LoVo (cell line): ENCODE data around the gene RFC1.
"Not testable (repeated sequence)": the region's sequence is repeated elsewhere in the genome, so short reads cannot be mapped to it uniquely, and the experiment has no call there.

Experiments
- DNase-seq: peaks from one replicate; pipeline ENCODE4 v3.0.0-alpha.2; 2016; ENCODE audit warnings: low spot score

RFC1 gene

GRCh38 chr4:39305912-39306677 is 60.1 kb downstream of the RFC1 start:
- DNase-seq = no peak

- no peak for DNase-seq
Observed at GRCh38 chr4:39304651-39305050, 61.5 kb downstream of the RFC1 start.

- no peak for DNase-seq
Observed at GRCh38 chr4:39303871-39304270, 62.3 kb downstream of the RFC1 start.

GRCh38 chr4:39302901-39303300 is 63.3 kb downstream of the RFC1 start:
- DNase-seq = no peak

GRCh38 chr4:39295784-39296183 is 70.4 kb downstream of the RFC1 start:
- no peak for DNase-seq

GRCh38 chr4:39292433-39292832 is 73.7 kb downstream of the RFC1 start:
- not testable (repeated sequence) for DNase-seq

GRCh38 chr4:39291686-39292085 is 74.5 kb downstream of the RFC1 start:
- DNase-seq = no peak

GRCh38 chr4:39287223-39287622 is 78.9 kb downstream of the RFC1 start:
- DNase-seq = no peak

GRCh38 chr4:39286263-39286662 is 79.9 kb downstream of the RFC1 start:
- DNase-seq = no peak

- DNase-seq = no peak
Observed at GRCh38 chr4:39285853-39286252, 80.3 kb downstream of the RFC1 start.

GRCh38 chr4:39285111-39285795 is 80.9 kb downstream of the RFC1 start:
- DNase-seq = no peak

GRCh38 chr4:39280770-39281169 is 85.4 kb downstream of the RFC1 start:
- no peak for DNase-seq

- no peak for DNase-seq
Observed at GRCh38 chr4:39279416-39279815, 86.7 kb downstream of the RFC1 start.

- no peak for DNase-seq
Observed at GRCh38 chr4:39278476-39278875, 87.7 kb downstream of the RFC1 start.

- DNase-seq = not testable (repeated sequence)
Observed at GRCh38 chr4:39277661-39278060, 88.5 kb downstream of the RFC1 start.

GRCh38 chr4:39274503-39274902 is 91.7 kb downstream of the RFC1 start:
- DNase-seq = no peak

- no peak for DNase-seq
Observed at GRCh38 chr4:39263895-39264294, 102.3 kb downstream of the RFC1 start.

- no peak for DNase-seq
Observed at GRCh38 chr4:39259571-39260330, 106.4 kb downstream of the RFC1 start.

- DNase-seq = no peak
Observed at GRCh38 chr4:39256436-39256835, 109.7 kb downstream of the RFC1 start.

- DNase-seq = no peak
Observed at GRCh38 chr4:39255871-39256270, 110.3 kb downstream of the RFC1 start.

- DNase-seq = no peak
Observed at GRCh38 chr4:39255266-39255665, 110.9 kb downstream of the RFC1 start.

- no peak for DNase-seq
Observed at GRCh38 chr4:39243462-39243861, 122.7 kb downstream of the RFC1 start.
